Right hindlimb (tissue), 1 donor: ENCODE results near the gene SERP1.
"Not testable (repeated sequence)": the region's sequence is repeated elsewhere in the genome, so short reads cannot be mapped to it uniquely, and the experiment has no call there.

Source experiments
- DNase-seq: peaks from one replicate; pipeline ENCODE4 v3.0.0-alpha.2; 2018

The SERP1 gene

DNA sequence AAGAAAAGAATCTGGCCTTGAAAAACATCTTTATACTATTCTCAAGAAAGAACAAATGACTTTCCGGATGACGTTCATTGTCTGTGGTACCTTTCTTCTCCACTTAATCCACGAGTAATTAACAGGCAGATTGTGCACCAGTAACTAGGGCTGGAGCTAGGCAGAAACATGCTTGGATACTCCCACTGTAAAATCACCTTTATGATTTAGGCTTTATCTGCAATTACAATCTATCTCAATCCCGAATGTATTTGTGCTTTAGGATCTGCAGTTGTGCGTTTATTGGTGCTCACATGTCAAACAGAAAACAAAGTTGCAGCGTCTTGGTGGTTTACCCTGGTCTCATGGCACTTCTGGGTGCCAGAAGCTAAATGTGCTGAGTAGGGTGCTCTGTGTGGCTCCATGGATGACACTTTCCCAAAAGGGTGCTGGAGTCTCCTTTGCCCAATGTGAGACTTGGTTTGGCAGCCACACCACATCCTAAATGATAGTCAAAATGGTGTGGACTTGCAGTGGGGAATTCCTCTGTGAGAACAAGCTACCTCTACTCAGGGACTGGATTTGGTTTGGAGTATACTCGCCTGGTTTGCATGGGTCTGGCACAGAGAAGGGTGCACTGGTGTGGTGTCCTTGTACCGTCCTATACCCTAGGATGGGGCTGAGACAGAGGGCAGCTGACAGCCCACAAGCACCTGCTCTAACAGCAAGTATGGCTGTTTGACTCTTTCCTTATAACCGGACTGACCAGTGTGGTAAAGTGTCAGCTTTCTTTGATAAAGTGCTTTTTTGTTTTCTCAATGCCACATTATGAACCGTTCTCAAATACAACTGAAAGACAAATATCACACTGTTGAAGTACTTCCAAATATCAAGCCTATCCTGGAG is 7.7 kb downstream of the SERP1 start:
- no peak for DNase-seq

DNA sequence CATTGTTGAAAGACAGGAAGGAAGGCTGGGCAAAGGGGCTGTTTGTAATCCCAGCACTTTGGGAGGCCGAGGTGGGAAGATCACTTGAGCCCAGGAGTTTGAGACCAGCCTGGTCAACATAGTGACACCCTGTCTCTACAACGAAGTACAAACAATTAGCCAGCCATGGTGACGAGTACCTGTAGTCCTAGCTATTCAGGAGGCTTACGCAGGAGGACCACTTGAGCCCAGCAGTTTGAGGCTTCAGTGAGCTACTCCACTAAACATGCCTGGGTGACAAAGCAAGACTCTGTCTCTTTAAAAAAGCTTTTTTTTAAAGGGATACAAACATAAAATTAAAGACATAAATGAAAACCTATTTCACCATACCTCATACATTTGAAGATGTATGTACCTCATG is 11.1 kb downstream of the SERP1 start:
- no peak for DNase-seq

DNA sequence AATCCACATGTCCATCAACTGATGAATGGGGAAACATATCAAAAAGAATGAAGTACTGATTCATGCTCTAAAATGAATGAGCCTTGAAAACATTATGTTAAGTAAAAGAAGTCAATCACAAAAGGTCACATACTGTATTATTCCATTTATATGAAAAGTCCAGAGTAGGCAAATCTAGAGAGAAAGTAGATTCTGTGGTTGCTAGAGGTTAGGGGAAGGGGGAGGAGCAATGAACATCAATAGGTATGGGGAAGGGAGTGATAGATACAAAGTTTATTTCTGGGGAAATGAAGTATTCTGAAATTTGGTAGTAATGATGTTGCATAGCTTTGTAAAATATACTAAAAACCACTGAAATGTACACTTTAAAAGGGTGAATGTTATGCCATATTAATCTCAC is 14.5 kb downstream of the SERP1 start:
- DNase-seq = no peak

DNA sequence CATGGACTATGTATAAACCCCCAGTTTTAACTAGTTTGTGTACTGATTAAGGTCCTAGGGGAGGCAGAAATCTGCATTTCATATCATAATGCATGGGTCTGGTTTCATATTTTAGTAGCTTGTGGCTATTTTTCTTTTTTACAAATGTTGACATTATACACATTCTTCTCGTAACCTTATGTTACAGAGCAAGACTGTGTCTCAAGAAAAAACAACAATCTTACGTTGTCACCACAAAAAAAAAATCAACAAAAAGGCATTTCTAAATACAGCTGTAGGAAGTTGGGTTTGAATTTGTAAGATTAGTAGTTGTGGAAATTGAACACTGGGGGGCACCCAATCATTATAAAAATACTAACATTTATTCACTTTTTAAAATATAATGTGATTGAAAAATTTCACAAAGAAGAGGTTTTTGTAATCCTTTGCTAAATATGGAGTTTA is 17.9 kb downstream of the SERP1 start:
- DNase-seq = no peak

DNA sequence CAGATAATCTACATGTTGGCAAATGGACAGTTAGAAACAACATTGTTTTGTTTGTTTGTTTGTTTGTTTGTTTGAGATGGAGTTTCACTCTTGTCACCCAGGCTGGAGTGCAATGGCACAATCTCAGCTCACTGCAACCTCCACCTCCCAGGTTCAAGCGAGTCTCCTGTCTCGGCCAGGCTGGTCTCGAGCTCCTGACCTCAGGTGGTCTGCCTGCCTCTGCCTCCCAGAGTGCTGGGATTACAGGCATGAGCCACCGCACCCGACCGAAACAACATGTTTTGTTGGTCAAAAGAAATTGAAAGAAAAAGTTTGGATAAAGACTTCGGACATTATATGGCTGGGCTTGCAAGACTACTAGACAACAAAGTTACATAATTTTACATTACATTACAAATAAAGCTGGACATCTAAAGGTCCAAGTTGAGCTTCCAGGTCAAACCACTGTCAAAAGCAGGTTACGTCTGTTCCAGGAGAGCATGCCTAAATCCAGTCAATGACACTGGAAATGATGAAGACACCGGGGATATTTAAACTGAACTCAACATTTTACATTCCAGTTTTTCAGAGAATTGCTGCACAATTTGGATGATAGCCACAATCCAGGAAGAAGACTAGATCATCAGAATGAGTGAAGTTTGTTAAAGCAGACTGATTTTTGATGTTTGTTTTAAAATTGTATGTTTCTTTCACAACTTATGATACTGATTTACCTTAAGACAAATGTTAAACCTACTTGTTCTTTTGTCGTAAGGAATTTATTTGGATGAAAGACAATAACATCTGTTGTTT is 18.6 kb downstream of the SERP1 start:
- DNase-seq = no peak

DNA sequence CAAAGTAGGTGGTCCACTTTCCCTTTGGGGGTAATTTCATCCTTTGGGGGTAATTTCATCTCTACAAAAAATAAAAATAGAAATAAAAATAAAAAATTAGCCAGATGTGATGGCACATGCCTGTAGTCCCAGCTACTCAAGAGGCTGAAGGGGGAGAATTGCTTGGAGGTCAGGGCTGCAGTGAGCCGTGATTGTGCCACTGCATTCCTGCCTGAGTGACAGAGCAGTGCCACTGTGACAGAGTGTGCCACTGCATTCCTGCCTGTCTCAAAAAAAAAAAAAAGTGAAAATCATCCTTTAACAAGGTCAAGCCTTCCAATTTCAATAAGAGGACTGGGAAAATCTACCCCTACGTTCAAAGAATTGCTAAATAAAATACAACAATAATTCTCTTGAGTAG is 22.8 kb downstream of the SERP1 start:
- no peak for DNase-seq

DNA sequence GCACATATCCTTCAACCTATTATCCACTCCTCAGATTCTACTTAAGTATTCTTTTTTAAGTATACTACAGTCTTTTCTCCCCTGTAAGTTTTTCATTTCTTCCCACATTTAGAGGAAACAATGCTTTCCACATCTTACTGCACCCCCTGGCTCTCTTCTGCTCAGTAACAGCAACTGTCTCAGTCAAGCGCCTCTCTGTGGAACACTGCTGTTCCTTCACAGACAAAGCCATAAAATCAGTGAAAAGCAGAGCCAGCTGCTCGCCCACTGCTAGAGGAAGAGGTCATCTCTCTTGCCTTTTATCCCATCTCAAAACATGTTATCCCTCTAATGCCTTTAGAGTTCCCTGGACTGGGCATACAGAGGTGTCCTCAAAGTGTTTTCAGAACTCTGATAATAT is 24.8 kb downstream of the SERP1 start:
- DNase-seq = no peak

DNA sequence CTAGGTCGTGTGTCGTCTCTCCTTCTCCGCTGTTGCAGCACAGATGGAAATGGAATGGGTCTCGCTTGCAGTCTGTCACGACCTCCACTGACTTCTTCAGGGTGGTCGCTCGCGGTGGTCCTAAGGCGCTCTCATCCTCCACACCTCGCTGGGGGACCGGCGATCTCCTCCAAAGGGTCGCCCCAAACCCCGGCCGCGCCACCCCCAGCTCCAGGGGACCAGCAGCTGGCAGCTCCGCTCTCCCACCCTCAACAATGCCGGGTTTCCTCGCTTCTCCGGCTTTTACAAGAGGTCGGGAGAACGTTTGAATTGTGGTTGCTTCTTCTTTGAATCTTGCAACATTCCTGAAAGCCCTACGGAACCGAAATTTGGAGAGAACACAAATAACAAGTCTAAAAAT is 25.9 kb downstream of the SERP1 start:
- no peak for DNase-seq

DNA sequence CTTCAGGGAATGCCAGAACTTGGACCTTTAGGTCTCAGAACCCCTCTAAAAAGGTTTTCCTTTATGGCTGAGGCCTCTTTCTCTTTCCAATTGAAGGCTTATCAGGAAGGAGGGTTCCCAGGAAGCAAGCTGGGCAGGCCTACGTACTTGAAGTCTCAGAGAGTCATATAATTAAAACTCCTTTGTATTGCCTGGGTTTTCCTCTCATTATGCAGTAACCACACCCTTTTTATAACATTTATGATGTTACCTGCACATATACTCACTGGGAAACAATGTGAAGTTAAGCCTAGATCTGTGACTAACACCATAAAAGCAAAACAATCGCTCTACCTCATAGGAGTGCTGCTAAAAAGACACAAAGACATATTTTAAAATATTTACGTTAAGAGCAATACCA is 27.3 kb downstream of the SERP1 start:
- DNase-seq = no peak

DNA sequence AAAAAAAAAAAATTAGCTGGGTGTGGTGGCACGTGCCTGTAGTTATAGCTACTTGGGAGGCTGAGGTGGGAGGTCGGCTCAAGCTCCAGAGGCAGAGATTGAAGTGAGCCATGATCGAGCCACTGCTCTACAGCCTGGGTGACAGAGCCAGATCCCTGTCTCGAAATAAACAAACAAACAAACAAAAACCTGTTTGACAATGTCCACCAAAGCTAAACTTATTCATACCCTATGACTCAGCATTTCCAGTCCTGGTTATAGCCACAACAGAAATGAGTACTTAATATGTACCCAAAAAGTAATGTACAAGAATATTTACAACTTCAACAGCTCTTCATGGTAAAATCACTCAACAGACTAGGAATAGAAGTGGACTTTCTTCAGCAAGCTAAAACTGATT is 31.1 kb downstream of the SERP1 start:
- DNase-seq = no peak

DNA sequence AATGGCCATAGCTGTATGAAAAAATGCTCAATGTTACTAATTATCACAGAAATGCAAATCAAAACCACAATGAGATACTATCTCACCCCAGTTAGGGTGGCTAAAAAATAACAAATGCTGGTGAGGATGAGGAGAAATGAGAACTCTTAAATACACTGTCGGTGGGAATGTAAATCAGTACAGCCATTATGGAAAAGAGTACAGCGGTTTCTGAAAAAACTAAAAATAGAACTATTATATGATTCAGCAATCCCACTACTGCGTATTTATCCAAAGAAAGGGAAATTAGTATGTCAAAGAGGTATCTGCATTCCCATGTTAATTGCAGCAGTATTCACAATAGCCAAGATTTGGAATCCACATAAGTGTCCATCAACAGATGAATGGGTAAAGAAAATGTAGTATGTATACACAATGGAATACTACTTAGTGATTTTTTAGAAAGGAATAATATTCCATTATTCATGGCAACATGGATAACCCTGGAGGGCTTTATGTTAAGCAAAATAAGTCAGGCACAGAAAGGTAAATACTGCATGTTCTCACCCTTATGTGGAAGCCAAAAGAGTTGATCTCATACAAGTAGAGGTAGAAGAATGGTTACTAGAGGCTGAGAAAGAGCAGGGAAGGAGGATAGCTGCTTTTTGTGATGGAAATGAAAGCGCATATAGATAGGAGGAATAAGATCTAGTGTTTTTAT is 35.0 kb downstream of the SERP1 start:
- DNase-seq = no peak

DNA sequence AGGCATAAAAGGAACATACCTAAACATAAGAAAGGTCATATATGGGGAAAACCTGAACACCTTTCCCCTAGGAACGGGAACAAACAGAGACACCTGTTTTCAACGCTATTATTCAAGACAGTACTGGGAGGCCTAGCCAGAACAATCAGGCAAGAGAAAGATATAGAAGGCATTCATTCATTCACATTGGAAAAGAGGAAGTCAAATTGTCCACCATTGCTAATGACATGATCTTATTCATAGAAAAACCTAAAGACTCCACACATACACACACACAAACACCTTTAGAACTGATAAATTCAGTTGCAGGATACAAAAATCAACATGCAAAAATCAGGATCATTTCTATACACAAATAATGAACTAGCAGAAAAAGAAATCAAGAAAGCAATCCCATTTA is 36.5 kb downstream of the SERP1 start:
- DNase-seq = no peak

DNA sequence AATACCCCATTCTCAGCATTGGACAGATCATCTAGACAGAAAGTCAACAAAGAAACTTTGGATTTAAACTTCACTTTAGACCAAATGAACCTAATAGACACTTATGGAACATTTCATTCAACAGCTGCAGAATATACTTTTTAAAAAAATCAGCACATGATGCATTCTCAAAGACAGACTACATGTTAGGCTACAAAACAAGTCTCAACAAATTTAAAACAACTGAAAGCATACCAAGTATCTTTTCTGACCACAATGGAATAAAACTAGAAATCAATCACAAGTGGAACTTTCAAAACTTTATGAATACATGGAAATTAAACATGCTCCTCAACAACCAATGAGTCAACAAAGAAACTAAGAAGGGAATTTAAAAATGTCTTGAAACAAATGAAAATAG is 37.9 kb downstream of the SERP1 start:
- no peak for DNase-seq

DNA sequence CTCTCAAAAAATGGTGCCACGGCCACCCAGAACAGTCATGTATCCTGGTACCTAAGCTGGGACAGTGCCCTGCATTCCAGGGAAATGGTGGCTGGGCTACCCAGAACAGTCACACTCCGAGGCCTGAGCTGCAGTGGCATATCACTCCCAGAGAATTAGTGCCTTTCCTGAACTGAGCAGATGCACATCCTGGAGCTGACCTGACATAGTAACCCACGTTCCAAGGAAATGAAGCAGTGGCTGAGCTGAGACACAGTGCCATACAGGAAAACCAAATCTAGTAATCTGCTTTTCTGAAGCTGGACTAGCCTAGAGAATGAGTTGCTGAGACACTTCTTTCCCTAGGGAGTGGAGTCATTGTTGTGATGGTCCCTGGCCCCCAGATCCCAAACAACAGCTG is 41.8 kb downstream of the SERP1 start:
- no peak for DNase-seq

DNA sequence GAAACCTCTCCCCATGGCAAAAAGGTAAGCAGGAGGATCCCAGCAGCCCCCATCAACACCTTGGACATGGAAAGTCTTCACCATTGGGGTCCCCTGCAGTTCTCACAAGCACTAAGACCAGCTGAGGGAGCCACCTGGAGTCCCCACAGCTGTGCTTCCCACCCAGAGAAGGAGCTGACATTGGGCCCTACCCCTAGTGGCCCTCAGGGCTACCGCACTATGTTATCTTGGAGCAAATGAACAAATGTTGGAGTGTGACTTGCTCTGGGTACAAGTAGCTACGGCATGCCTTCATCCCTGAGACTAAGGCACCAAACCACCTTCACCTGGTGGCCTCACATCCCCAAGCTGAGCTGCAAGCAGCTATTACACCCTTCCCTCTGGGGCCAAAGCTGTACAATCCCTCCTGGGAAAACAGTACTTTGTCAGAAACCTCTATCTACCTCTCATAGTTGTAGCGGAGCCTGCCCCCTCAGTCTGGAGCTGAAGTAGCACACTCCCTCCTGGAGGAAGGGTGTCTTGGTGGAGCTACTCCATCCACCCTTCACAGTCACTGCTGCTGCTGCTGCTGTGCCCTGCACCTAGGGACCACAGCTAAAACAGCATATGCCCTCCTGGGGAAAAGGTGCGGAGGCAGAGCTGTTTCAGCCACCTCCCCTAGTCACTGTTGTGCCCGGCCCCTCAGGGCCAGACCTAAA is 42.7 kb downstream of the SERP1 start:
- no peak for DNase-seq

DNA sequence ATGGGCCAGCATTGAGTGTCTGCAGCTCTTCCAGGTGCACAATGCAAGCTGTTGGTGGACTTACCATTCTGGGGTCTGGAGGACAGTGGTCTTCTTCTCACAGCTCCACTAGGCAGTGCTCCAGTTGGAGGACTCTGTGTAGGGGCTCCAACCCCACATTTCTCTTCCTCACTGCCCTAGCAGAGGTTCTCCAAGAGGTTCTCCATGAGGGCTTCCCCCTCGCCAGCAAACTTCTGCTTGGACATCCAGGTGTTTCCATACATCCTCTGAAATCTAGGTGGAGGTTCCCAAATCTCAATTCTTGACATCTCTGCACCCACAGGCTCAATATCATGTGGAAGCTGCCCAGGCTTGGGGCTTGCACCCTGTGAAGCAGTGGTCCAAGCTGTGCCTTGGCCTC is 45.3 kb downstream of the SERP1 start:
- not testable (repeated sequence) for DNase-seq

DNA sequence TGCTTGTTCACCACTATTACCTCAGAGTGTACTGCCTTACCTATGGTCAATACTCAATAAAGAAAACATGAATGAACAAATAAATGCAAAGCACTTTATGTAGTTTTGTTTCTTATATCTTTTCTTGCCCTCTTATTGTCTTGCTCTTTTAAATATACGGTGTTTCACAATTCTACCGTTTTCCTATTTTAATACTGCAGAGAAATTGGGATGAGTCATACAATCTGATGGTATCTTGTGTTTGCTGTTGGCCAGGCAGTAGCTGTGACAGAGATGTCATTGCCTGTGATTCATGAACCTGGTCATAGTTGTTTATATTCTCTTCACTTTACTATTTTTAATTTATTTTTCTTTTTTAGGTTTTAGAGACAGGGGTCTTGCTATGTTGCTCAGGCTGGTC is 48.3 kb downstream of the SERP1 start:
- DNase-seq = no peak

DNA sequence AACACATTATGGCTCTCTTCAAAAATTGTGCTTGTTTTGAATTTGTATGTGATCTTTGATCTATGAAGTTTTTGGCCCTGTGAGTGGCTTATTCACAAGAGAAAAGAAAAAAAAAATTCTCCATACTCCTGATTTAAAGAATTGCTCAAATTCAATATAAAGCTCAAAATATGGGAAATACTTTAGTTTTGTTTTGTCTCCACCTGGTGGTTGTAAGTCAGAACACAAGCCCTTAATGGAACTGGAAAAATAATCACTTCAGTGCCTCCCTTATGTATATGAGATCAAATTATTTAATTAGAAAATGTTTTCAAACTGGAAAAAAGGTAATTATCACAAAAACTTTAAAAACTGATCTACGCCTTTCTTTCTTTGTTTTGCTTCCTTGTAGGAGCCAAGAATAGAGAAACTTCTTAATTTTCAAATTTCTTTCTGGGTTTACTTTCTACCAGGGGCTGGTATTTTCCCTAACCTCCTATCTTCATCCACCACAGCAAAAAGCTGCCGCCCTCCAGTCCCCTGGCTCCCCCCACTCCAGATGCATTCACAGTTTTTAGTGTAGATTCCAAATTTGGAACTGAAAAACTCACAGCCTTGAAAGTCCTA is 50.6 kb downstream of the SERP1 start:
- no peak for DNase-seq

DNA sequence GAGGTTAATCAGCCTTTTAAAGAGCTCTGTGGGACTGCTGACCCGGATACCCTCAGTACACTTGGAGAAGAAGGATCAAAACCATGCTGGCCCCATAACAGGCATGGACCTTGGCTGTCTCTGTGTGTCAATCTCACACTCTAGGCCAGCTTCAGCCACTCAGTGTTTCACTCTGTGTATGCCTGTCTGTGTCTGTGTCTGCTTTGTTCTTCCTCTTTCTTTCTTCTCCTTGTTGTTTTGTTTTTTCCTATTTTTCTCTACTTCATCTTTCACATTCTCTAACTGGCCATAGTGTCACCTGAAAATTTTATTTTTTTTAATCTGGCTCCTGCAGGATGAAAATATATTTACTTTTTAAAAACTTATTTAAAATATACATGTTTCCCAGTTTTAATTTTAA is 51.1 kb downstream of the SERP1 start:
- DNase-seq = no peak

DNA sequence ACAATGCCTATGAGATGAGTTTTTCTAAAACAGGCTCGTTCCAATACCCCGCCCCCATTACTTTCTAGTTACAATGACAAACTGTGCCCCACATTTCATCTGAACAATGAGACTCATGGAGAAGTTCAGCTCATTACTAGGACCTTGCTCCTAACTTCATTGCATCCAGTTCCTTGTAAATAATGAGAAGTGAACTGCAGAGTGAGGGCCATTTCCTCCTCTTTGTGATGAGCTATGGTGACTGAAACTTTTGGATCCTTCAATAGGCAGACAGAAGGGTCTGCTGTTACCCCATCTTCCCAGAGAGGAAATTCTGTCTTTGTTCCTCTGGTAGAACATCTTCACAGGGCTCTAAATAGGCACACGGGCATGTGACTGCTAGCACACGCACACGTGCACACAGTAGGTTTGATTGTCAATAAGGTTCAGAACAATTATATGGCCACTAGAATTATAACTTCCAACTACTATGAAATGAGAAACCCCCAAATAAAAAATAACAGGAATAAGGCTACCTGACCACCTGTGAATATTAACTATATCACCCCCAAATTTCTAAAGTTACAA is 51.8 kb downstream of the SERP1 start:
- DNase-seq = no peak
